G401 (cell line): ENCODE data around the gene MUC5AC. TPM values are rescaled to one million over a fixed set of nuclear protein-coding genes. Genes with fewer than 3 reads are reported as not detected.

ENCODE experiments used
- DNase-seq: peaks from one replicate; pipeline ENCODE4 v3.0.0-alpha.2; 2015; ENCODE audit warnings: low spot score
- in situ Hi-C: cut with HindIII; loops from 2 replicates; pipeline ENCODE4 v1.10.0; 2016; ENCODE audit warnings: low sequenced_read_pairs, mixed read lengths
- total RNA-seq: library from RNA; depleted of rRNA; stranded (reverse); fragments of >200 nt; shearing (Covaris generic); gene quantifications from 2 replicates; pipeline ENCODE4 v1.2.3, GENCODE V29; 2014

The MUC5AC gene
- total RNA-seq, 1 experiment from 2014 or later, result not detected

DNA sequence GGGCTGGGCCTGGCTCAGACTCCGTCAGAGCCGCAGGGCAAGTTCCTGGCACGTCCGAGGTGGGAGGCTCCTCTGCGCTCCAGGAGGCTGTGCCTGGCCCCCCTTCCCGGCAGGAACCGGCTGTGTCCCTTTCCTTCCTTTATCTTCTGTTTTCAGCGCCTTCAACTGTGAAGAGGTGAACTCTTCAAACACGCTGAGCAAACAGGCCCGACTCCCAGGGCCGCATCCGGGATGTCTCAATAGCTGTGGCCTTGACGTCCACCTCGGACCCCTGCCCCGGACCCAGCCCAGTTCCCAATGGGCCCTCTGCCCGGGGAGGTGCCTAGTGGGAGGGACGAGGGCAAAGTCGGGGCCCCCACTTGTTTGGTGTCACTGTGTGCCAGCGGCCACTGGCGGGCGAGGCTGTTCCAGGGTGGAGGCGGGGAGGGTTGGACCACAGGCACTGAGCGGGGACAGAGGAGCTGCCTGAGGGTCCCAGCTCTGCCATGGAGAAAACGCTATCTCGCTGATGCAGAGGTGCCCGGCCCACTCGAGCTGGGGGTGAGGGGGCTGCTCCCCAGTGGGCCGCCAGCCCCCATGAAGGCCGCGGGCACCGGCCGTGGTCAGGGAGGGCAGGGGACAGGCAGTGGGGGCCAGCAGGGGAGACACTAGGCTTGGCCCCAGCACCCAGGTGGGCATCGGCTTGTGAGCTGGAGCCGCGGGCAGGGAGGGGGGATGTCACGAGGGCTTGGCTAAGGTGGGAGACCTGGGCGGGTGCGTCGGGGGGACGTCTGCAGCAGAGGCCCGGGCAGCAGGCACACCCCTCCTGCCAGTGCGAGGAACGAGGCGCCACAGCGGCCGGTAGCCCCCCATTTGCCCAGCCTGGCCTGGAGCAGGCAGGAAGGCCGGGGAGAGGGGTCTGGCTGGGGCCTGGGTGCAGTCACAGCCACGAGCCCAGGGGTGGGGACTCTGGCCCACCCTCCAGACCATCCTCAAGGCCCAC, 62.4 kb downstream of the MUC5AC start:
- DNase-seq, result no peak
- in situ Hi-C loops, result no loop called here

- in situ Hi-C loops, result no loop called here
- no peak for DNase-seq
These were observed 63.4 kb downstream of the MUC5AC start for GRCh38 chr11:1220941-1221721.

DNA sequence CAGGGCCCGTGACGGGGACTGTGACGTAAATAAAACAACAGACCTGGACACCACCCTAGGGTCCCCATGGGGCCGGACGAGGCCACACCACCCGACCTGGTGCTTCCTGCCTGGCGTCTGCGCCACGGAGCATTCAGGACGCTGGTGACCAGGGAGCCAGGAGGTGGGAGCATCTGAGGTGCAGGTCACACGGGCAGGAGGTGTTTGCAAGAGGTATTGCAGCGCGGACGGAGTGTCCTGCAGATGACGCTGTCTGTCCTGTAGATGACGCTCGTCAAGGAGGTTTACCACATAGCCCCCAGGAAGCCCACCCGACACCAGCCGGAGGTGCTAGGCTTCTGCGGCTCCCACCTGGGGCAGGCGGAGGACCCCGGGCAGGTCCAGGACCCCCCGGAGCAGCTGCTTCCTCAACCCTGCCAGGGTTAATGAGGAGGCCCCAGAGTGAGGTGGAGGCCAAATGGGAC, 64.1 kb downstream of the MUC5AC start:
- DNase-seq, result no peak
- in situ Hi-C loops, result no loop called here

DNA sequence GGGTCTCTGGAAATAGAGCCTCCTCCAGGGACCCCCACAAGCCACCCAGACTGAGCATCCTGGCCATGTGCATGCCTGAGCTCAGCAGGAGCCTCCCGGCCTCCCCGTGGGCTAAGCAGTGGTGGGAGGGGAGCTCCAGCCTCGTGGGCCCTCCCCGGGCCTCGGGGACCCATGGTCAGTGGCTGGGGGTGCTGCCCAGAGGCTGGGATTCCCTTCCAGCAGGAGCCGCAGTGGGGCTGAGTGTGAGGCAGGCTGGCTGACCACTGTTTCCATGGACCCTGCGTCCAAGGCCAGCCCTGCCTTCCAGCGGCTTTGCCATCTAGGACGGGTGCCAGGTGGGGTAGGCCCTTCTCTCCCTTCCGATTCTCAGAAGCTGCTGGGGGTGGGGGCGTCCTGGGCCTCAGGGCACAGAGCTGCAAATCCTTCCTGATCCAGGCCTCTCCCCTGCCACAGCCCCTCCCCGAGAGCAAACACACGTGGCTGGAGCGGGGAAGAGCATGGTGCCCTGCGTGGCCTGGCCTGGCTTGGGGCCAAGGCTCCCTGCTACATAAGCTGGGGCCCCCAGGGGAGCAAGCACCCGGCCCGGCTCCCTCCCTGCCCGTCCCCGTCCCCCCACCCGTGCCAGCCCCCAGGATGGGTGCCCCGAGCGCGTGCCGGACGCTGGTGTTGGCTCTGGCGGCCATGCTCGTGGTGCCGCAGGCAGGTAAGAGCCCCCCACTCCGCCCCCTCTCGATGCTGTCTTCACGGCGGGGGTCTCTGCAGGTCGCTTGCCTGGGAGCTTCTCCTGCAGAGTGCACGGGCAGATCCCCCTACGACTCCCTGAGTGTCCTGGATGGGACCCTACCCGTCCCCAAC, 65.0 kb downstream of the MUC5AC start, which contains the start of gene MUC5B:
Gene MUC5B, plus strand, starts transcription at position 576 of the 855 bp plus-strand sequence. Its CDS starts 58 bp downstream, at position 634.
- DNase-seq, result no peak
- in situ Hi-C loops, result no loop called here

DNA sequence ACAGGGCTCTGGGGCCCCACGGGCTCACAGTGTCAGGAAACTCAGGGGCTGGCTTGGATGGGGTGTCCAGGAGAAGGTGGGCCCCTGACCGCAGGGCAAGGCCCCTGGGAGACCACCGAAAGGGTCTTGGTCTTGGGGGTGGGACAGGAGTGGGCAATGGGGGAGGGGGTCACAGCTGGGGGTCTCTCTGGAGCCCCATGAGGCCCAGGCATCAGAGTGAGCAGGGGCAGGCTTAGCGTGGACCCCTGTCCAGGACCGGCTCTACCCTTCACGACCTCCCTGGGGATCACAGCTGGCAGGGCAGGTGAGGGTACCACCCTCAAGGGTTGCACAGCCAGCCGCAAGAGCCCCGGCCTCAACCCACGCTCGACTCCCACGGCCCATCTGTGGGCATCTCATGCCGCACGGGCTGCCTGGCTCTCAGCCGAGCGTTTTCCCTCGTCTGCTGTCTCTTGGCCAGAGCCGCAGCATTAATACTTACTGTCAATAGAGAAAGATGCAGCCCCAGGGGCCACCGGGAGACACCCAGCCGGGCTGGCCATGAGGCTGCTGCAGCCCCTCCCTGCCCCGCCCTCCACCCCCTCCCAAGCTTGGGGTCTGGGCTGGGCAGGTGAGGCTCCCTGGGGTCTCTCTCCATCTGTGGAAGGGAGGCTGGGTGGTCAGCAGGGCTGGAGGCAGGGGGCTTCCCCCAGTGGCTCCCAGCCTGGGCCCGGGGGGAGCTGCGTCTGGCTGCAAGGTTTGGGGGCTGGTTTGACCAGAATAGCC, 65.8 kb downstream of the MUC5AC start:
- in situ Hi-C loops, result no loop called here
- no peak for DNase-seq

DNA sequence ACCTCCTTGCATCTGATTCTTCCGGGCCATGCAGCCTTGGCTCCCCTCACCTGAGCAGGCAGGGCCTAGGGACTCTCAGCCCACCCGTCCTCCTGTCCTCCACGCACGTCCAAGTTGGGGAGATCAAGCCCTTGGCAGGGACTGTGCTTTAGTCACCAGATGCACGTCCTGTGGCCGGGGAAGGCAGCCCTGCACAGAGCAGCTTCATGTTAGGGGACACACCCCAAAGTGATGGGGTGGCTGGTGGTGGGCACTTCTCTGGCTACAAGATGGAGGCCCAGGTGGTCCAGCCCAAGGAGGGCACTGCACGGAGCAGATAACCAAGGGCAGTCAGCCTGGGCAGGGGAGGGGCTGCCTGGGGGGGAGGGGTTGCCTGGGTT, 66.3 kb downstream of the MUC5AC start:
- in situ Hi-C loops, result no loop called here
- DNase-seq, result no peak

GRCh38 chr11:1224491-1225385, 67.0 kb downstream of the MUC5AC start:
- DNase-seq, result no peak
- in situ Hi-C loops, result no loop called here

DNA sequence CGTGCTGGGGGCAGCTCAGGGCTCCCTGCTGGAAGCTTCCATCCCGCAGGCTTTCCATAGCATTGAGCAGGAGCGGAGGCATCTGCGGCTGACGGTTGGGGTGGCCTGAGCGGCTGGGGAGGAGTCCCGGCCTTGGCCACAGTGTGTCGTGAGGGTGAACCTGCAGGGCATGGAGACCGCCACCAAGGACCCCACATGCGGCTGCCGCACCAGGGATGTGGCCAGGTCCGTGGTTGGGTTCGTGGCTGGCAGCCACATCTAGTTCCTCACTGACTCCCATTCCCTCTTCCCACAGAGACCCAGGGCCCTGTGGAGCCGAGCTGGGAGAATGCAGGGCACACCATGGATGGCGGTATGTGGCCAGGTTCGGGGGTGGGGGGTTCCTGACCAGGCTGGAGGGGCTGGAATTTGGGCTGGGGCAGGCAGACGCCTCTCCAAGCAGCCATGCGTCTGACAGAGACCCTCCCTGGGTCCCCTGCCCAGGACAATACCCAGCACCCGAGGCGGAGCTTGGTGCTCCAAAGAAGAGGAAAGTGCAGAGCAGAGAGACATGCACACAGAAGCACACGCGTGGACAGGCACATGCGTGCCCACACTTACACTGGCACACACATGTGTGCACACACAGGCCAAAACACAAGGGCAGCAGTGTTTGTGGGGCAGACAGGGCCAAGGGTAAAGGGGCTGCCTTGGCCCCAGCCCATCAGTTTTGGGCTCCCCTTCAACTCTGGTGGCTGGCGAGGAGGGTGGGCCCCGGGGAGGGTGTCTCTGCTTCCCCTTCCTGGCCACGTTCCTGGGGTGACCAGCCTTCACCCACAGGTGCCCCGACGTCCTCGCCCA, 67.9 kb downstream of the MUC5AC start:
- in situ Hi-C loops, result no loop called here
- DNase-seq, result no peak

DNA sequence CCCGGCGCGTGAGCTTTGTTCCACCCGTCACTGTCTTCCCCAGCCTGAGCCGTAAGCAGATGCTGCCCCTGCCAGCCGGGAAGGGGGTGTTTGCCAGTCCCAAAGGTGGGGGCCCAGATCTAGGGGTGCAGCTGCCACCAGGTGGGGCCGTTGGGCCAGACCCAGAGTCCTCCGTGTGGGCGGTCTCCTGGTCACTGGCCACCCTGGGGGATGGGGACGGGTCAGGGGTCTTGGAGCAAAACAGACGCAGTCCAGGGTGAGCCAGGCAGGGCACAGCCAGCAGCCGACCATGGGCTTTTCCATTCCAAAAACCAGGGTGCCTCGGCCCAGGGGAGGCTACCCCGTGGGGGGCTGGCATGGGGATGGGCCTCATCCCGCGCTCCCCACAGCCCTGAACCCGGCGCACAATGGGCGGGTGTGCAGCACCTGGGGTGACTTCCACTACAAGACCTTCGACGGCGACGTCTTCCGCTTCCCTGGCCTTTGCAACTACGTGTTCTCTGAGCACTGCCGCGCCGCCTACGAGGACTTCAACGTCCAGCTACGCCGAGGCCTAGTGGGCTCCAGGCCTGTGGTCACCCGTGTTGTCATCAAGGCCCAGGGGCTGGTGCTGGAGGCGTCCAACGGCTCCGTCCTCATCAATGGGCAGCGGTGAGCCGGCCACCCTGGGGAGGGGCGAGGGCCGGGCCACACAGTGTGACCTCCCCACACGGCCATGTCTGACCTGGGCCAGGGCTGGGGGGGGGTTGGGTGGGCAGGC, 68.7 kb downstream of the MUC5AC start:
- DNase-seq, result no peak
- in situ Hi-C loops, result no loop called here

DNA sequence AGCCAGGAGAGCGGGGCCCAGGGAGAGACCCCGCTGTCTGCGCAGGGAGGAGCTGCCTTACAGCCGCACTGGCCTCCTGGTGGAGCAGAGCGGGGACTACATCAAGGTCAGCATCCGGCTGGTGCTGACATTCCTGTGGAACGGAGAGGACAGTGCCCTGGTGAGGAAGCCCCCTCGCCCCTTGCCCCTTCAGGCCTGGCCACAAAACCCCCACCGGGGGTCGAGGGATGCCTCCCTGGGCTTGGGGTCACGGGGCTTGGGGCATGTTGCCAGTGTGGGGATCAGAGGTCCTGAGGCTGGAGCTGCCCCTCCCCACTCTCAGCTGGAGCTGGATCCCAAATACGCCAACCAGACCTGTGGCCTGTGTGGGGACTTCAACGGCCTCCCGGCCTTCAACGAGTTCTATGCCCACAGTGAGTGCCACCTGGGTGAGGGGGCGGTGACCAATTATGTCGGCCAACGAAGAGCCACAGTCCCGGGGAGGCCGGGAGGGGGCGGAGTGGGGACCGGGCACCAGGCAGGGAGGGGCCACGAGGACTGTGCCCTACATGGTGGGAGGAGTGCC, 69.3 kb downstream of the MUC5AC start:
- in situ Hi-C loops, result no loop called here
- DNase-seq, result no peak

- in situ Hi-C loops, result no loop called here
- DNase-seq, result no peak
These were observed 69.9 kb downstream of the MUC5AC start for GRCh38 chr11:1227551-1228100.

GRCh38 chr11:1228101-1228821, 70.5 kb downstream of the MUC5AC start:
- in situ Hi-C loops, result no loop called here
- DNase-seq, result no peak

DNA sequence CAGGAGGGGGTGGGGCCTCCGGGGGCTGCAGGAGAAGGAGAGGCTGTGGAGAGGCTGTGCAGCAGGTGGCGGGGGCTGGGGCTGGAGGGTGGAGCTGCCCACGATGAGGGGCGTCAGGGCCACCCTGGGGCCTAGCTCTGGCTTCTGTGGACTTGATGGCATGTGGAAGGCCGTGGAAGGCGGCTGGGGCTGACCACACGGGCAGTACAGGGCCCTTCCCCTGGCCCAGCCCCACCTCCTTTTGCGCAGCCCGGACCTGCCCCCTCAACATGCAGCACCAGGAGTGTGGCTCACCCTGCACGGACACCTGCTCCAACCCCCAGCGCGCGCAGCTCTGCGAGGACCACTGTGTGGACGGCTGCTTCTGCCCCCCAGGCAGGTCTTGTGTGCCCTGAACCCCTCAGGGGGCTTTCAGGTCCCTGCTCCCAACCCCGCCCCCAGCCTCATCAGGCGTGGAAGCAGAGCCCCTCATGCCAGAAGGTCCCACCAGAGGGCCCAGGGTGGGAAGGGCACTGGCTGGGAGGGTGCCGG, 71.2 kb downstream of the MUC5AC start:
- DNase-seq, result no peak
- in situ Hi-C loops, result no loop called here

DNA sequence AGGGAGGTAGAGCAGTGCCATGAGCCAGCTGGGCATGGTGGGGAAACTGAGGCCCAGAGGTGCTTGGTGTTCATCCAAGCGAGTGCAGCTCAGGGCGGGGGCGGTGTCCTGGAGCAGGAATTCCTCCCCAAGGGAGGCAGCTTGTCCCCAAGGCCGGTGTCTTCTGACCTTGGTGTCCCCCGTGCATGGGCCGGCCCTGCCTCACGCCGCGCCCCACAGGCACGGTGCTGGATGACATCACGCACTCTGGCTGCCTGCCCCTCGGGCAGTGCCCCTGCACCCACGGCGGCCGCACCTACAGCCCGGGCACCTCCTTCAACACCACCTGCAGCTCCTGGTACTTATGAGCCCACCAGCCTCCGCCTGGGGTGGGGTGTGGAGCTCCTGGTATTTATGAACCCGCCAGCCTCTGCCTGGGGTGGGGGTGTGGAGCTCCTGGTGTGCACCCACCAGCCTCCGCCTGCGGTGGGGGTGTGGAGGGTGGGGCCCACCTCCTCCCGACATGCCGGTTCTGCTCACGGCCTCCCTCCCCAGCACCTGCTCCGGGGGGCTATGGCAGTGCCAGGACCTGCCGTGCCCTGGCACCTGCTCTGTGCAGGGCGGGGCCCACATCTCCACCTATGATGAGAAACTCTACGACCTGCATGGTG, 71.8 kb downstream of the MUC5AC start:
- DNase-seq, result no peak
- in situ Hi-C loops, result no loop called here
